ENCODE data around the gene EFS.

The EFS gene

GRCh38 chr14:23352506-23353432, 12.2 kb downstream of the EFS start, which contains the start of gene SLC22A17 (continued):
- no peak for TF ChIP-seq ZNF18 (tag by site-specific recombination; IDR thresholded peaks at IDR 0.05)
- no peak for TF ChIP-seq ZSCAN30 (tag by site-specific recombination; IDR thresholded peaks at IDR 0.05)
- 0 out of 2 replicates have a peak, but pooled peaks have one; percentile 34 for TF ChIP-seq ZNF2 (tag by site-specific recombination; IDR thresholded peaks at IDR 0.05)
- no peak for TF ChIP-seq ZNF138 (tag by site-specific recombination; IDR thresholded peaks at IDR 0.05; ENCODE audit: borderline replicate concordance)
- TF ChIP-seq ZNF677 (tag by site-specific recombination; IDR thresholded peaks at IDR 0.05), result no peak
- TF ChIP-seq ZNF324 (tag by site-specific recombination; IDR thresholded peaks at IDR 0.05), result no peak
- peak; percentile 99 for TF ChIP-seq ZNF24 (tag by site-specific recombination; IDR thresholded peaks at IDR 0.05)
- 0 out of 2 replicates have a peak, but pooled peaks have one; percentile 8 for TF ChIP-seq ZNF341 (tag by site-specific recombination; IDR thresholded peaks at IDR 0.05; ENCODE audit: low read depth)
- 0 out of 2 replicates have a peak, but pooled peaks have one; percentile 43 for TF ChIP-seq ZNF391 (tag by site-specific recombination; IDR thresholded peaks at IDR 0.05; ENCODE audit: borderline replicate concordance, low read depth)
- no peak for TF ChIP-seq ZNF211 (tag by site-specific recombination; IDR thresholded peaks at IDR 0.05; ENCODE audit: low read depth)
- TF ChIP-seq ZNF785 (tag by site-specific recombination; IDR thresholded peaks at IDR 0.05), result no peak
- no peak for TF ChIP-seq ZFP3 (tag by site-specific recombination; IDR thresholded peaks at IDR 0.05; ENCODE audit: low read depth)
- TF ChIP-seq ZNF404 (tag by site-specific recombination; IDR thresholded peaks at IDR 0.05), result no peak
- no peak for TF ChIP-seq MYNN (tag by site-specific recombination; IDR thresholded peaks at IDR 0.05; ENCODE audit: borderline replicate concordance)
- TF ChIP-seq ZBTB26 (tag by site-specific recombination; optimal IDR thresholded peaks at IDR 0.05), result peak; percentile 75
- TF ChIP-seq ZNF837 (tag by site-specific recombination; IDR thresholded peaks at IDR 0.05), result no peak
- no peak for TF ChIP-seq ZNF707 (tag by site-specific recombination; IDR thresholded peaks at IDR 0.05)
- TF ChIP-seq ZNF544 (tag by site-specific recombination; IDR thresholded peaks at IDR 0.05), result no peak
- no peak for TF ChIP-seq BCL11B (tag by site-specific recombination; IDR thresholded peaks at IDR 0.05; ENCODE audit: low read depth)
- peak; percentile 47 for TF ChIP-seq REST (tag by site-specific recombination; IDR thresholded peaks at IDR 0.05)
- no peak for TF ChIP-seq ZNF791 (tag by site-specific recombination; IDR thresholded peaks at IDR 0.05)
- TF ChIP-seq ZNF670 (tag by site-specific recombination; IDR thresholded peaks at IDR 0.05; ENCODE audit: low read depth), result no peak
- 0 out of 2 replicates have a peak, but pooled peaks have one; percentile 20 for TF ChIP-seq ZNF423 (tag by site-specific recombination; IDR thresholded peaks at IDR 0.05)
- TF ChIP-seq ZNF658 (tag by site-specific recombination; IDR thresholded peaks at IDR 0.05), result no peak
- no peak for TF ChIP-seq ZNF654 (tag by site-specific recombination; IDR thresholded peaks at IDR 0.05; ENCODE audit: low read depth)
- no peak for TF ChIP-seq ZNF529 (tag by site-specific recombination; IDR thresholded peaks at IDR 0.05; ENCODE audit: insufficient replicate concordance)
- peak; percentile 20; the same call in 1 of the 2 replicates for TF ChIP-seq INSM2 (tag by site-specific recombination; IDR thresholded peaks at IDR 0.05)
- TF ChIP-seq SP7 (tag by site-specific recombination; IDR thresholded peaks at IDR 0.05), result 0 out of 2 replicates have a peak, but pooled peaks have one; percentile 17
- peak; percentile 67; the same call in 1 of the 2 replicates for TF ChIP-seq ZBTB21 (tag by site-specific recombination; IDR thresholded peaks at IDR 0.05)
- TF ChIP-seq ZIC2 (tag by site-specific recombination; IDR thresholded peaks at IDR 0.05), result peak; percentile 83
- no peak for TF ChIP-seq ZNF558 (tag by site-specific recombination; IDR thresholded peaks at IDR 0.05)
- no peak for TF ChIP-seq ZNF521 (tag by site-specific recombination; IDR thresholded peaks at IDR 0.05)
- TF ChIP-seq ZNF747 (tag by site-specific recombination; IDR thresholded peaks at IDR 0.05), result no peak
